Measurements from ENCODE around the gene FOXJ3. TPM values are rescaled to one million over a fixed set of nuclear protein-coding genes. Genes with fewer than 3 reads are reported as not detected.

FOXJ3 gene
- total RNA-seq, 2 experiments from 2014 or later, result 41.5 to 44.5 TPM

DNA sequence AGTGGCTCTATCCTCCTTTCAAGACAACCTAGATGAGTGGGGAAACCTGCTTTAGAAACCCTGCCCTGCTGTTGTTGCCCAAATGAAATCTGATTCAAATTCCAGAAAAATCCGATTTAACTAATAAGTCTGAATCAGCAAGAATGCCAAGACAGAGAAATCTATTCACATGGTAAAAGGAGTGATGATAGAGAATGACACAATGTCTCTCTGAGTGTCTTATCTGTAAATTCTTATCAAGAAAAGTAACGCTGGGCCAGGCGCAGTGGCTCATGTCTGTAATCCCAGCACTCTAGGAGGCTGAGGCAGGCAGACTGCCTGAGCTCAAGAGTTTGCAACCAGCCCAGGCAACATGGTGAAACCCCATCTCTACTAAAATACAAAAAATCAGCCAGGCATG lies 156.8 kb downstream of the FOXJ3 start:
- Mint-ChIP-seq H3K4me3 (no peak overlapping the region), H3K36me3 (ENCODE audit: low read depth) (peaks cover 14% of the 10 kb centered on the region), H3K4me1 (ENCODE audit: low read depth) (peaks cover 5% of the 10 kb centered on the region), H3K9me3 (ENCODE audit: insufficient read depth) (no peaks in the 10 kb centered on the region), H3K27me3 (ENCODE audit: low read depth) (no peaks in the 10 kb centered on the region), H3K27ac (no peak overlapping the region)
- ChIA-PET POLR2A (no interaction called here), CTCF (no interaction called here)
- ATAC-seq (no peak), DNase-seq (no peak)

DNA sequence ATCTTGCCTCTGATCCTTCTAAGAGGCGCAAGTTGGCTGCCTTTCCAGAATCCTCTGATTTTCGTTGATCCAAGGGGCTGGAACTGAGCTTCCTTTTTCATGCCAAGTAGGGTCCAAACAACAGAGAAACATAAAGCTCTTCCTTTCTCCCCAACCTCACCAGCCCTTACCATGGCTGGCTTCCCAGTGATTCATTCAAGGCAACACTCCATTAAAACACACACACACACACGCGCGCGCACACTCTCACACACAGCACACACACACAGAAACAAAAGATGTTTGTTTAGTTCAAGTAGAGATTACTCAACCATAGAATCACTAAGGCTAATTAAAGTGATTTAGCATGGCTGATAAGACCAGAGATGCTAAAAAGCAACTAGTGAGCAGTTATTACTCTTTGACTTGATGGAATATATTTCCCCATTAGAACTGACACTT lies 157.5 kb downstream of the FOXJ3 start:
- CTCF ChIA-PET, result interaction anchor here (0.5 to 1.0 kb wide), 4 partner anchors 10 to 257 kb away, joined by 3 to 4 read pairs (median 3); no protein-coding TSS in a partner anchor
- no peak for ATAC-seq
- Mint-ChIP-seq H3K4me3 (no peak overlapping the region), H3K27me3 (ENCODE audit: low read depth) (no peaks in the 10 kb centered on the region), H3K9me3 (ENCODE audit: insufficient read depth) (no peaks in the 10 kb centered on the region), H3K4me1 (ENCODE audit: low read depth) (peaks cover 5% of the 10 kb centered on the region), H3K36me3 (ENCODE audit: low read depth) (peaks cover 12% of the 10 kb centered on the region), H3K27ac (no peak overlapping the region)
- POLR2A ChIA-PET, result no interaction called here
- DNase-seq, result no peak

DNA sequence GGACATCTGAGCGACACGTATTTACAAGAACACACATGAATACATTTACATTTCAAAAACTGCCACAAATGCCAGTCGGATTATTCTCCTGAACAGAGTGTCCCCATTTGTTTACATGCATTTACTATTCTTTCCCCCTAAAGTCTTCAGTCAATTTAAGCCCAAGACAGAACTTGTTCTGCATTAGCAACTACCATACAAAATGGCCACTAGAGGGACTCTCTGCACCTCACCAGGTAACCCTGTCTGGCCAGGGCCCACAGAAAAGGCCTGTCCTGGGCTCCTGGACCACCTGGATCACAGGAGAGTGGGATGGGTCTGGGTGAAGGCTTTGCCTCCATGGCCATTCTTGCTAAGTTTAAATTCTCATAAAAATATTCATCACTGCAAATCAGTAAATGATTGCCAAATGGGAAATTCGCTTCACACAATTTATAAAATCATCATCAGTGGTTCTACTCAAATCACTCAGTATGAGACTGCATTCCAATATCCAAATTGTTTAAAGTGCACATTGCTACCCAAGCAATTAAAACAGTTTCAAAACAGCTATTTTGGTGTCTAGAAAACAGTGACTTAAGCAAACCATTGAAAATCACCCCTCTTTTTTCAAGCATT lies 158.0 kb downstream of the FOXJ3 start:
- no peaks in the 10 kb centered on the region for H3K27me3 Mint-ChIP-seq (ENCODE audit: low read depth)
- peaks cover 12% of the 10 kb centered on the region for H3K36me3 Mint-ChIP-seq (ENCODE audit: low read depth)
- peak; percentile 43 for DNase-seq
- H3K4me1 Mint-ChIP-seq (ENCODE audit: low read depth), result peaks cover 5% of the 10 kb centered on the region
- no peaks in the 10 kb centered on the region for H3K9me3 Mint-ChIP-seq (ENCODE audit: insufficient read depth)
- ATAC-seq, result peak; percentile 66
- POLR2A ChIA-PET, result no interaction called here
- CTCF ChIA-PET, result interaction anchor here (0.5 to 1.0 kb wide), 3 partner anchors 11 to 256 kb away, joined by 3 to 4 read pairs (median 3); no protein-coding TSS in a partner anchor
- no peak overlapping the region for H3K4me3 Mint-ChIP-seq
- H3K27ac Mint-ChIP-seq, result no peak overlapping the region

DNA sequence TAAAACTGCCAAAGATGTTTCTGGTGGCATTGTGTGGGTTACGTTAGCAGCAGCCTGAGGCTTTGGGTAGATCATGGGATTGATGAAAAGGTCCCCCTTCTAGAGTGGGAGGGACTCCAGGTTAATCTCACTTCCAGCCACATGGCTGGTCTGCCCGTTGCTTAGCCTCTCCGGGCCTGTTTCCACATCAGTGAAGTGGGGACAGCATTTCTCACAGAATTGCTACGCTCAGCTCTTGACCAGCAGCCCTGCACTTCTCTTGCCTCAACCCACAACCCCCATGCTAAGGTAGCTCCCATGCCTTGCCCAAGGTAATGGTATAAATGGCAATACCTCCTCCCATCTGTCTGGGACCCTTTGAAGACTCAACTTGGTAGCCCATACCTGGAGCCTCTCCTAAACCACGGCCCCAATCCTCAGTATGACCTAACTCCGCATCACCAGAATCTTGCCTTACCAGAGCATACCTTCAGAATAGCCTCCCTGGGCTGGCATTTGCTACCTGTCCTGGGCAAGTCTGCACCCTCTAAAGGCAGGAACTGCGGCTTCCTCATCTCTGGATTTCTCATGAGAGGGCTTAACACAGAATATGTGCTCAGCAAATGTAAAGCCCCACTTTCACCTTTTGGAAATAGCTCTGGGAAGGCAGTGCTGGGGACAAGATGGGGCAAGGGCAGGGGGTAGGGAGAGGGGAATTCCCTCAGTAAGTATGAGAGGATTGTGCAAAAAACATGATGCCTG lies 159.6 kb downstream of the FOXJ3 start:
- CTCF ChIA-PET, result interaction anchor here (1.0 to 2.8 kb wide), 4 partner anchors 159 to 602 kb away, joined by 3 to 27 read pairs (median 4); no protein-coding TSS in a partner anchor
- Mint-ChIP-seq H3K27me3 (ENCODE audit: low read depth) (no peaks in the 10 kb centered on the region), H3K4me3 (no peak overlapping the region), H3K36me3 (ENCODE audit: low read depth) (peaks cover 7% of the 10 kb centered on the region), H3K4me1 (ENCODE audit: low read depth) (peaks cover 5% of the 10 kb centered on the region), H3K9me3 (ENCODE audit: insufficient read depth) (no peaks in the 10 kb centered on the region), H3K27ac (no peak overlapping the region)
- no peak for DNase-seq
- no peak for ATAC-seq
- POLR2A ChIA-PET, result no interaction called here

DNA sequence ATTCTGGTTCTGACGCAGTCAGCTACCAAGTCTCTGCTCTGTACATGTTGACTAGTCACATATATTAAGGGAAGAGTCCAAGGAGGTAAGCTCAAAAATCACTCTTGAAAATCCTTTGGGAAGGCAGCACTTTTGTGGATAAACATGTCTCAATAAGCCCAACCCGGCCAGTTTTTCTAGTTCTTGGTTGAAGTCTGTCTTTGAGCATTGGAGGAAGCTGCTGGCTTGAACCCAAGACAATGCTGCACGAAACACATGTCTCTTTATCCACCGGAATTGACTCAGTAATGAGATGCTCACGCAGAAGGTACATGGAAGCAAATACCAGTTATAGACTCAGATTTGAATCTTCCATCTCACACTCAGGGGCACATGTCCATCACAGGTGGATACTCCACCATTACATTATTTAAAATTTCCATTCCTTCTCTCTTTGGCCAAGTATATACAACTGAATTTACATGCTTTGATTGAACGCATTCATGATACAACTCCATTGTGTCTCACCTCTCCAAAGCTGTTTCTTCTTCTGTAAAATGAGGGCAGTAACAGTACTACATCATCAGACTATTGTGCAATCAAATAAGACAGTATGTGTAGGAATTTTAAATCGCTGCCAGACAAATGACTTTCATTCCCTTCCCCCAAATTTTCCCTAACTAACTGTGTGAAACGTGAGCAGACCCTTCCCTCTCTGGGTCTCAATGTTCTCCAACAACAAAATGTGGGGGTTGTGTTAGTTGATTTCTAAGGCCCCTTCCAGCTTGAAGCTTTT lies 160.9 kb downstream of the FOXJ3 start:
- ChIA-PET CTCF (interaction anchor here (0.6 to 3.6 kb wide), 65 partner anchors 9 to 875 kb away, joined by 3 to 32 read pairs (median 4); partner anchors contain the start of genes C1orf50, GUCA2A and P3H1), POLR2A (interaction anchor here (0.9 kb wide), 1 partner anchor 27 kb away, joined by 3 read pairs; no protein-coding TSS in a partner anchor)
- no peaks in the 10 kb centered on the region for H3K4me1 Mint-ChIP-seq (ENCODE audit: low read depth)
- H3K27ac Mint-ChIP-seq, result no peak overlapping the region
- H3K9me3 Mint-ChIP-seq (ENCODE audit: insufficient read depth), result no peaks in the 10 kb centered on the region
- H3K27me3 Mint-ChIP-seq (ENCODE audit: low read depth), result no peaks in the 10 kb centered on the region
- H3K36me3 Mint-ChIP-seq (ENCODE audit: low read depth), result no peaks in the 10 kb centered on the region
- no peak for ATAC-seq
- no peak overlapping the region for H3K4me3 Mint-ChIP-seq
- no peak for DNase-seq

DNA sequence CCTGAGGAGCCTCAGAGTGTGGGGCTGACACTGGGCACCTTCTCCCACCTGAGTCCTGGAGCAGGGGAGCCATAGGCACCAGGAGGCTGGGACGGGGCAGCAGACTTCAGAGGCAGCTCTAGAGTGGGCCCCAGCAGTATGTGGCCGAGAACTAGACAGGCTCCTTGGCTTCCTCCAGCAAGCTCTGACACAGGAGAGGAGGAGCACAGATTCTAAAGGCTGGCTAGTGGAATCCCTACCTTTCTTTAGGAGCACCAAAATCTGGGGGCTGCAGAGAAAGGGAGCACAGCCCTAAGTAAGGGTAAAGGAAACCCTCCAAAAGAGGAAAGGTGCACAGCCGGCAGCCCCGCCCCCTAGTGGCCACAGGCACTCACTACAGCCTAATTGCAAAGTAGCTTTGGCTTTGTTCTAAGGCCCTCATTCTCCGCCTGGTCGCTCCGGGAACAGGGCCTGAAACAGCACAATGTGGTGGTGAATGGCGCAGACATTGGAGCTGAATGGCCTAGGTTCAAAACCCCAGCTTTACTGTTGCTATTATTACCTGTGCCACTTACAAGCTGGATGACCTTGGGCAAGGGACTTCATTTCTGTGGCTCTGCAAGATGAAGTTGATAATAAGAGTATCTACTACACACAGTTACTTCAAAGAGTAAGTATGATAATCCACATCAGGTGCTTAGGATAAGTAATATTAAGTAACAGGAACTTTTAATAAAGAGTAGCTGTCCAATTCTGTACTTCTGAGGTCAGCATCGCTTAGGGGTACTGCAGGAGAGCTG lies 161.7 kb downstream of the FOXJ3 start:
- Mint-ChIP-seq H3K9me3 (ENCODE audit: insufficient read depth) (no peaks in the 10 kb centered on the region), H3K27ac (no peak overlapping the region), H3K27me3 (ENCODE audit: low read depth) (no peaks in the 10 kb centered on the region), H3K36me3 (ENCODE audit: low read depth) (no peaks in the 10 kb centered on the region), H3K4me3 (no peak overlapping the region), H3K4me1 (ENCODE audit: low read depth) (no peaks in the 10 kb centered on the region)
- DNase-seq (peak; percentile 71), ATAC-seq (peak; percentile 68)
- CTCF ChIA-PET, result interaction anchor here (0.6 to 3.6 kb wide), 66 partner anchors 10 to 874 kb away, joined by 3 to 32 read pairs (median 4); partner anchors contain the start of genes C1orf50, GUCA2A and P3H1
- POLR2A ChIA-PET, result interaction anchor here (0.9 kb wide), 1 partner anchor 26 kb away, joined by 3 read pairs; no protein-coding TSS in a partner anchor

DNA sequence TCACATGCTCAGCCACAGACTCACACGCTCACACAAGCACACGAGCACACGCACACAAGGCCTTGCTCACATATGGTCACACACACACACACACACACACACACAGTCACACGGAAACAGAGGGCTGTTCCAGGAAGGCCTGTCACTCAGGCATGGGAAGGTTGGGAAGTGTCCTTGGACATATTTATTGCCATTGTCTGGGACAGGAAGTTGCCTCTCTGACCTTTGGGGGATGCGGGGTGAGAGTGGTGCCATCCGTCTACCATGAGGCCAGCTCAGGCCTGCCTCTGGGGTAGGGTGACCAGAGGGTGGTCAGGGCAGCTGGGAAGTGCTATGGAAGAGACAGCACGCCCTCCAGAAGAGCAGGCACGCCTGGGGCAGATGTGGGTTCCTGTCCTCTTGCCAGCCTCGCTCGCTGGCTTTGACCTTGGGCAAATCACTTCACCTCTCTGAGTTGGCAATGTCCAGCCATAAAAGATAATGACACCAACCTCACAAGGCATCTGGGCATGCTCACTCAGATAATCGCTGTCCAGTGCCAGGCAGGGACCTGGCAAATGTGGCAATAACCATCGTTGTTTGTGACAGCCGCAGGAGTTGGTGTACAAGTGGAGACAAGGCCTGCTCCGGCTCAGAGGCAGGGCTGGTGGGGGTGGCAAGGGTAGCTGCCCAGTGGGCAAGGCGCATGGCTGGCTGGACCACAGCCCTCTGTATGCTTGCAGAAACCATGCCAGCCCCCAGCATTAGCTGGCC lies 162.5 kb downstream of the FOXJ3 start:
- Mint-ChIP-seq H3K36me3 (ENCODE audit: low read depth) (no peaks in the 10 kb centered on the region), H3K4me3 (no peak overlapping the region), H3K27me3 (ENCODE audit: low read depth) (no peaks in the 10 kb centered on the region), H3K4me1 (ENCODE audit: low read depth) (no peaks in the 10 kb centered on the region), H3K9me3 (ENCODE audit: insufficient read depth) (no peaks in the 10 kb centered on the region), H3K27ac (no peak overlapping the region)
- ATAC-seq, result no peak
- CTCF ChIA-PET, result interaction anchor here (0.8 to 3.6 kb wide), 36 partner anchors 10 to 657 kb away, joined by 3 to 32 read pairs (median 7); partner anchors contain the start of gene GUCA2A
- POLR2A ChIA-PET, result no interaction called here
- no peak for DNase-seq

DNA sequence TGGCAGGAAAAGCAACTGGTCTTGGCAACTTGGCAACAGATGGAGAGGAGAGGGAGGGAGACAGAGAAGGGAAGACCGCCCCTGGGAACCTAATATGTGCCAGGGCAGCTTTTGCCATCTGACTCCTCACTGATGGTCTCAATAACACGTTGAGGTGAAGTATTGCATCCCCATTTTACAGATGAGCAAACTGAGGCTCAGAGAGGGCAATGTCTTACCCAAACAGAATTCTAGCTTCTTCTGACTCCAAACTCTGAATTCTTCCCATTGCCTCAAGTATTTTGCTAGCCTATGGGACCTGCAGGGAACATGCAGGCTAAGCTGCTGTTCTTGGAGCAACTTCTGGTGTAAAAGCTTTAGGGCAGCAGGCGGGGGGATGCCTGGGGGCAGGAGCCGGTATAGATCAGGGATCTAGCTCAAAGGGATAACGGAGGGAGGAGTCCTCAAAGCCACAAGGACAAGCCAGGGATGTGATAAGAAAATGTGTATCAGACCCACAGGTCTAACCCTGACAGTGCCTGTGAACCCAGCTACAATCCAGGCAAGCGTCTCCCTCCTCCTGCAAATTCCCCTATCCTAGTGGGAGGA lies 163.3 kb downstream of the FOXJ3 start:
- no peaks in the 10 kb centered on the region for H3K4me1 Mint-ChIP-seq (ENCODE audit: low read depth)
- ATAC-seq (no peak), DNase-seq (no peak)
- no peaks in the 10 kb centered on the region for H3K27me3 Mint-ChIP-seq (ENCODE audit: low read depth)
- H3K27ac Mint-ChIP-seq, result no peak overlapping the region
- CTCF ChIA-PET, result interaction anchor here (0.8 to 3.6 kb wide), 5 partner anchors 9 to 598 kb away, joined by 3 to 32 read pairs (median 8); partner anchors contain the start of gene GUCA2A
- H3K36me3 Mint-ChIP-seq (ENCODE audit: low read depth), result no peaks in the 10 kb centered on the region
- no peak overlapping the region for H3K4me3 Mint-ChIP-seq
- H3K9me3 Mint-ChIP-seq (ENCODE audit: insufficient read depth), result no peaks in the 10 kb centered on the region
- POLR2A ChIA-PET, result no interaction called here

DNA sequence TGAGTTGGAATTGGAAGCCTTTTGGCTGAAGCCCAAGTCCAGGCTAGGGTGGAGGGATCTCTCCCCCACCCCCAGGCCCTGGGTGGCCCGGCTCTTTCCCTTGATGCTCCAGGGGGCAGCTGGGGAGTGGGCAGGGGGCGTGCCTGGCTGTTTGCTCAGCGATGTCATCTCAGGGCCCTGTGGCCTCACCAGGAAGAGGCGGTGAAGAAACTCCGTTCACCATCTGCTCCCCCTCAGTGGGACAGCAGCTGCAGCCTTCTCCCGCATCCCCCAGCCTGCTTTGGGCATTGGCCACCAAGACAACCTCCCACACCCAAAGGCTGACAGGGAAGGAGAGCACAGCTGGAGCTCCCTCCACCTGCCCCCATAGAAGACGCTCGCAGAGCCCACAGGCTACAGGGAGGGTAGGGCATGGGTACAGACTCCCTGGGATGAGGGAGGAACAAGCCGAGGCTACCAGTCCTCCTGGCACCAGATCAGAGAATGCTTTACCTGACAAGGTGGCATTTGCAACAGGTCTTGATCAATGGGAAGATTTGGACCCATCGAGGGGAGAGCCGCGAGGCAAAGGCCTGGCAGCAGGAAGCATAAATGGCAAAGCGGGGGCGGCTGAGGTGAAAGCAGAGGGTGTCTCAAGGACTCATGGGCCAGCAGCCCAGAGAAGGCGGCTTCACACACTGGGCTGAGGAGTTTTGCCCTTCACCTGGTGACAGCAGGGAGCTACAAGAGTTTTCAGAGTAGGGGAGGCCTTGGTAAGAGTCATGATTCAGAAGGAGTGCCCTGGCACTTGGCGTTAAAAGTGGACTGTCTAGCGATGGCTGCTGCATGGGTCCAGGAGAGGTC lies 164.0 kb downstream of the FOXJ3 start:
- Mint-ChIP-seq H3K4me3 (no peak overlapping the region), H3K36me3 (ENCODE audit: low read depth) (no peaks in the 10 kb centered on the region), H3K27ac (no peak overlapping the region), H3K27me3 (ENCODE audit: low read depth) (no peaks in the 10 kb centered on the region), H3K4me1 (ENCODE audit: low read depth) (no peaks in the 10 kb centered on the region), H3K9me3 (ENCODE audit: insufficient read depth) (no peaks in the 10 kb centered on the region)
- POLR2A ChIA-PET, result no interaction called here
- ATAC-seq (no peak), DNase-seq (no peak)
- CTCF ChIA-PET, result interaction anchor here (0.8 to 3.6 kb wide), 4 partner anchors 9 to 597 kb away, joined by 3 to 32 read pairs (median 6); partner anchors contain the start of gene GUCA2A

DNA sequence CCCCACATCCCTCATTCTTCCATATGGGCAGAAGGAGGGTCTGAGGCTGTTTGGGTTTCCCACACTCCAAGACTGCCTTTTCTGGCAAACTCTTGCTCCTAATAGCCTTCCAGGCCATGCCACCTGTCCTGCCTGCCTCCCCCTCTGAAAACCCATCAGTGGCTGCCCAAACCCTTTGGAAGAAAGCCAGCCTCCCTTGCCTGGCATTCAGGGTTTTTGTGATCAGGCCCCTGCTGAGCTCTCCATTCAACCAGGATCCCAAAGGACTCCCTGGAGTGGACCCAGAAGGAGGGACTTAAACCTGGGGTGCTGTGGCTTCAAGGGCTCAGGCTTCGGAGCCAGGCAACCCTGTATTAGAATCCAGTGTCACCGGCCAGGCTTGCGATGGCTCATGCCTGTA lies 166.3 kb downstream of the FOXJ3 start:
- DNase-seq (no peak), ATAC-seq (no peak)
- no peaks in the 10 kb centered on the region for H3K27me3 Mint-ChIP-seq (ENCODE audit: low read depth)
- H3K4me1 Mint-ChIP-seq (ENCODE audit: low read depth), result no peaks in the 10 kb centered on the region
- H3K36me3 Mint-ChIP-seq (ENCODE audit: low read depth), result no peaks in the 10 kb centered on the region
- H3K27ac Mint-ChIP-seq, result no peak overlapping the region
- H3K4me3 Mint-ChIP-seq, result no peak overlapping the region
- CTCF ChIA-PET, result no interaction called here
- POLR2A ChIA-PET, result no interaction called here
- H3K9me3 Mint-ChIP-seq (ENCODE audit: insufficient read depth), result no peaks in the 10 kb centered on the region
